GDM1 (cell line): ENCODE results near the gene MAPK8IP2.
"Not testable (repeated sequence)": the region's sequence is repeated elsewhere in the genome, so short reads cannot be mapped to it uniquely, and the experiment has no call there.

Experiments used
- DNase-seq: peaks from one replicate; lab custom pipeline; 2025; lab: John Stamatoyannopoulos, UW

Gene MAPK8IP2

DNA sequence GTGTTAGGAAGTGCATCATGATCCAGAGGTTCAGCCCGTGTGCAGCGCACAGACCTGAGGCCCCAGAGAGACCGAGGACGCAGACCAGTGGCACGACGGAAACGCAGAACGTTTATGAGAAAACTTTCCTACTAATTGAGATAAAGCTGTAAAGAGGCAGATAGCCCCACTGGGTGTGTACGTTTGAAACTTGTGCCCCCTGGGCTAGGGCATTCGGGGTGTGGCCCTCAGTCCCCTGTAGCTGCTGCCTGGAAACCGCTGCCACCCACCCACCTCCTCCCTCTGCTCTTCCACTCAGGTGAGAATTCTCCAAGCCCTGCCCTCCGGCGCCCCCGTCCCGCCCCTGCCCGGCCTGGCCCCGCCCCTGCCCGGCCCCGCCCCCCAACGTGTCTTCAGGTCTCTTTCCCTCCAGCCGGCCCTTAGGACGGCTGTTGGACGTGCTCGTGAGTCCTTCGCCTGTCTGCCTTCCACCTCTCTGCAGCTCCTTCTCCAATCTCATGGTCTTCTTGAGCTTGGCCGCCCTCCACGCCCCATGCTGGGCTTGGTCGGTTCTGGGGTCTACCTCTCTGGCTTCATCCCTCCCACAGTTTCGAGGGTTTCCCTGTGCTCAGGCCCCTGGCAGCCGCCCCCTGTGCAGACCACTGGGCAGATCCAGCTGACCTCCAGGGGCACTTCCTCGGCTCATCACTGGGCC, 12.1 kb downstream of the MAPK8IP2 start:
- DNase-seq: no peak

DNA sequence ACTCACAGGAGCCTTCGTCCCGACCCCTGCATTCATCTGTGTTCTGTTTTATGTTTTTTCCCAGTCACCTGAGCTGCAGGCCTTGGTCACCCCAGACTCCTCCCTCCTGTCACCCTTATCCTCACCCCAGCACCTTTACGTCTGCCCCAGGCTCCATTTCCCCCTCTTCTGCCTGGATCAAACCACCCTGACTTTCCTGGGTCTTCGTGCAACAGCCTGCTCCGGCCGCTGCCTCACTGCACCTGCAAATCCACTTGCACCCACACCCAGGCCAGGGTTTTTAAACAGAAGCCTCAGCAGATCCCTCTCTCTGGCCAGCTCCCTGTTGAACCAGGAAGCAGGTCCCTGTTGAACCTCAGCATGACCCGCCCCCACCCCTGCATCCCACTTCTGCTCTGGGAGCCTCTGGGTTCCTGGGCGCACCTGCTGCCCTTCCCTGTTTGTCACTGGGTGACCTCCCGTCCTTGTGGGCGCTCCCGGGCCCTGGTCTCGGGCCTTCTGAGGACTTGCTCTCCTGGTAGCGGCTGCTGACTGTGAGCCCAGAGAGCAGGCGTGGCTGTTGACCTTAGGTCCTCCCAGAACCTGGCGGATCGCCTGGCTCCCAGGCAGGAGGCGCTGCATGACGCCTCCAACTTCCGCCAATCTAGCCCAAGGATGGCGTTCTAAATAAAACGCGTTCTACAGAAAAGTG, 12.8 kb downstream of the MAPK8IP2 start:
- DNase-seq: no peak

DNA sequence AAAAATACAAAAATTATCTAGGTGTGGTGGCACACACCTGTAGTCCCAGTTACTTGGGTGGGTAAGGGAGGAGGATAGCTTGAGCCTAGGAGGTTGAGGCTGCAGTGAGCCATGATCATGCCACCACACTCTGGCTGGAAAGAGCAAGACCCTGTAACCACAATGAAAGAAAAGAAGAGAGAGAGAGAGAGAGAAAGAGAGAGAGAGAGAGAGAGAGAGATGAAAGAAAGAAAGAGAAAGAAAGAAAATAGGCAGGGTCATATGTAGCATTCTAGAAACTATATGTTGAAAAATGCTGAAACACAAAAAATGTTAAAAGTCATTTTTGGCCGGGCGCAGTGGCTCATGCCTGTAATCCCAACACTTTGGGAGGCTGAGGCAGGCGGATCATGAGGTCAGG, 13.7 kb downstream of the MAPK8IP2 start:
- not testable (repeated sequence) for DNase-seq

DNA sequence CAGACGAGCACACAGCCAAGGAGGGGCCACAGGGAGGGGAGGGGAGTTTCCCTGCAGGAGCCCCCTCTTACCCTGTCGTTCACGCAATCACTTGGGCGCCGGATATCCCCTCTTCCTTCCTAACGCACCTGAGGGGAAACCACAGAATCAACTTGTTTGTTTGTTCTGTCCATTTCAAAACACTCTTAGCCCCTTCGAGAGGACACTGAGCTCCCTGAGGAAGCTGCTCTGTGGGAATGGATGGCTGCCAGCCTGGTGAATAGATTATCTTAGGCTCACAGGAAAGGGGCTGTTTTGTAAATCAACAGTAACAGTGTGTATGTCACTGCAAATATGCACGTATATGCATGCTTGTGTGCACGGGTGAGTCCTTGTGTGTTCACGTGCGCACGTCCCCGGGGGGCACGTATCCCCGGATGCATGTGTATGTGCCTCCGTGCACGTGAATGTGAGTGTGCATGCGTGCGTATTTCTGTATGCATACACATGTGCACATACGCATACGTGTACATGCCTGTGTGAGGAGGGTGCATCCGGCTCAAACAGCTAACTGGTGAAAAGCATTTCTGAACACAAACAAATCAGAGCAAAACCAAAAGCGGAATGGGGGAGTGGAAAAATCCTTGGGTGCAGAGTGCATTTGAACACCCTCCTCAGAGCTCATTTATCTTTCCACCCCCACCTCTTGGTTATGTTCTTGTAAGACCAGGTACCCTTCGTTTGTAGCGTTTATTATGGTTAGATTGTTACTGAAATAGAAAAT, 20.2 kb downstream of the MAPK8IP2 start:
- DNase-seq: peak; percentile 74

DNA sequence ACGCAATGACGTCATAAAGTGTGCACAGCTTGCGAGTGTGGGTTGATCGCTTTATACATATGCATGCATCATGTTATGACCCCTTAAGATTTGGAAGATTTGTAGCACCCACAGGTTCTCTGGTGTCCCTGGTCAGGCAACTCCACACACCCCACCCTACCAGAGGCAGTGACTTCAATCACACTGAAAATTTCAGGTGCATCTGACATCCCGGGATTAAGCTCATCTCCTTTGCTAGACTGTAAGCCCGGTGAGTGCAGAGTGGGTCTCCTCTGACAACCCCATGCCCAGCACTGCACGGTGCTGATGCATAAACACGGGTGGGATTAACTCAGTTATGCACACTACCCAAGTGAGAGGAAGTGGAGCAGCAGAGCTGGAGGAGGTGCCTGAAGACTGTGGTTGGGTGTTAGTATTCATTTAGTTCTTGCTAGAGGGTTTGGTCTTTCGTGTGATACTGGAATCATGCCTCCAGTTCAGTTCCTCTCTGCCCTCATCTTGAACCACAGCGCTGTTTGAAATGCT, 20.8 kb downstream of the MAPK8IP2 start:
- DNase-seq: peak; percentile 61

DNA sequence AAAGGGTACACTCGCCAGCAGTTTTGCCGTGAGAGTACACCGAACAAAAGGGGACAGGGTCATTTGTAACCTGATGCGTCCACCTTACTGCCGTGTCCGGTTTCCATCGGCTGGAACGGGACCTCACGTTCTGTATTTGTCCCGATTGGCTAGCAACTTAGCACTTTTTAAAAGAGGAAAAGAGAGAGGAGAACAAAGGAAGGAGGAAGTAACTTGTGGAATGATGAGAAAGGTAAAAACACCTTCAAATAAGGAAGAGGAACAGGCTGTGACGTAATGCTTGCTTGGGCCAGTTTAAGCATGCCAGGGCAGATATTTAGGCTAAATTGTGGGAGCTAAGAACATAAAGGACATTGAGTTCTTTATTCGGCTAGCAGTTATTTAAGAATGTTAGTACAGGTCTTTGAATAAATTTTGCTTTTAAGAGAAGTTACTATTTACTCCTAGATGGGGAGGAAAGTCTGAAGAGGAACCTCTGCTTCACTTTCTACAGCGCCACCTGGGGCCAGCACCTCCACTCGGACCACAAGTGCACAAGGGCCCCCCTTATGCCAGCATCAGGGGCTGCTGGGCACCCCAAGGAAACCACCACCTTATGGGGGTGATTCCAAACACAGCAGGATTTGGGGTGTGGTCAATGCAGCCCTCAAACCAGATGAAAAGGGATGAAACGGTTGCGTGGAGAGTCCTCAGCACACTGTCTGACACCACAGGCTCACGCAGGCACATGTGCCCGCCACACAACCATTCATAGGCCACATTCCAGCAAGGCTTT, 21.5 kb downstream of the MAPK8IP2 start:
- DNase-seq: no peak

DNA sequence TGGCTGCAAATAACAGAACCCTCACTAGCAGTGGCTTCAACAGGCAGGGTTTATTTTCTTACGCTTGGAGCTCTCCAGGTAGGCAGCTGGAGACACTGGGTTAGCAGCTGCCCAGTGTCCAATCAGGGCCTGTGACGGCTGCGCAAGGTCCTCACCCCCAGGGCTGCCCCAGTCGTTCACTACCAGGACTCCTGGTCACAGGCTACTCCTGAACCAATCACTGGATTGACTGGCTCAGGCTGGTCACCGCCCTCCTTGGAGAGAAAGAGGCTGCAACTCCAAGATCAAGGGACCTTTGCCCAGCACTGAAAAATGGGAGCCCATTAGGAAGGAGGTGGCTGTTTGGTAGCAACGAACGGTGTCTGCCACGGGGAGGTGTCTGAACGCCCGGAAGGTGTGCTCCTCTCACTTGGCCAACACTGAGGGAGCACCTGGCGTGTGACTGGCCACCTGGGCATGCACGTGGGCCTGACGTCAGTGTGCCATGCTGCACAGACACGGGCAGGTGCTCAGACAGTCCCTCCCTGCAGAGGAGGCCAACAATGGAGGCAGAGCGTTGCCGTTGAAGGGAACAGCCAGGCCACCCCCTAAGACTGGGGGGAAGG, 22.2 kb downstream of the MAPK8IP2 start:
- DNase-seq: no peak

DNA sequence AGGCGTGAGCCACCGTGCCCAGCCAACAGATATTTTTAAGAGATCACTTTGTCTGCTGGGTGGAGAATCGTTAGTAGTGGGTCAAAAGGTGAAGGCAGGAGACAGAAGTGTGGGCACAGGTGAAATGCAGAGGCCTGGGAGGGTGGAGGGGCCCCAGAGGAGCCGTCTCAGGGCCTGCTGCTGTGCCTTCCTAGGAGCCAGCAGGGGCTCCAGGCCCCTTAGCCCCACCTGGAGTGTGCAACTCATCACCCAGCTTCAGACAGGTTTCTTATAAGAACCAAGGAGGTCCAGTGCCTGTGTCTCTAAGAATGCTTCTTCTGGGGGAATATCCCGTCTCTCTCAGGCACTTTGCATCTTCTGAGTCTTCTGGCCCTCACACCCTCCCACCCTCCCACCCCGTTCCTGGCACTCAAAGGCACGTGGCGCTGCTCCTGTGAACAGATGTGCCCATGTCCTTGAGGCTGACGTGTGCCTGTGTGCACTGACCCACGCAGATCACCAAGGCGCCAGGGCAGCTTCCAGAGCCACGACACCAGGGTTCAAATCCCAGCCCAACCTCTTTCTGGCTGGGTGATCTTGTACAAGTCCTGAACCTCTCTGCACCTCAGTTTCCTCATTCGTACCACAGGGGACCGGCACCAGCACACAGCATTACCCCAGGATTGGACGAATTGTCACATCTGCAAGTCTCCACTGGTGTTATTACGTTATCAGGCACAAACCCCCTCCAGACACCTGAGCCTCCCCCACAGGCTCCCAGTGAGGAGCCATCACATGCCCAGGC, 23.9 kb downstream of the MAPK8IP2 start:
- DNase-seq: no peak

DNA sequence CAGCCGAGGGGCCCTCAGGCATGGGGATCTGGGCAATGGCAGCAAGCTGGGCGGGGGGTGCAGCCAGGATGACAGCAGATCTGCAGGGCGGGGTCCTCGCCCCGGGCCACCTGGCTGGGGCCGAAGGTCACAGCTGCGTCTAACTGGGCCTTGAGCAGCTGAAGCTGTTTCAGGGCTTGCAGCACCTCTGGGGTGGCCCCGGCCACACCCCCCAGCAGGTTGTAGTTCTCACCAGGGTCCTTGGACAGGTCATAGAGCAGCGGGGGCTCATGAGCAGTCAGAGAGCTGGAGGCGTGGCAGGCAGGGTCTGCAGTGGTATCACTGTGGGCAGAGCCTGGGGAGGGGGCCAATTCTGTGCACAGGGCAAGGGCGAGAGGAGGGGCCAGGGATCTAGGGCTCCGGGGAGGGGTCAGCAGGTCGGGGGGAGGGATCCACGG, 24.6 kb downstream of the MAPK8IP2 start:
- DNase-seq: no peak

DNA sequence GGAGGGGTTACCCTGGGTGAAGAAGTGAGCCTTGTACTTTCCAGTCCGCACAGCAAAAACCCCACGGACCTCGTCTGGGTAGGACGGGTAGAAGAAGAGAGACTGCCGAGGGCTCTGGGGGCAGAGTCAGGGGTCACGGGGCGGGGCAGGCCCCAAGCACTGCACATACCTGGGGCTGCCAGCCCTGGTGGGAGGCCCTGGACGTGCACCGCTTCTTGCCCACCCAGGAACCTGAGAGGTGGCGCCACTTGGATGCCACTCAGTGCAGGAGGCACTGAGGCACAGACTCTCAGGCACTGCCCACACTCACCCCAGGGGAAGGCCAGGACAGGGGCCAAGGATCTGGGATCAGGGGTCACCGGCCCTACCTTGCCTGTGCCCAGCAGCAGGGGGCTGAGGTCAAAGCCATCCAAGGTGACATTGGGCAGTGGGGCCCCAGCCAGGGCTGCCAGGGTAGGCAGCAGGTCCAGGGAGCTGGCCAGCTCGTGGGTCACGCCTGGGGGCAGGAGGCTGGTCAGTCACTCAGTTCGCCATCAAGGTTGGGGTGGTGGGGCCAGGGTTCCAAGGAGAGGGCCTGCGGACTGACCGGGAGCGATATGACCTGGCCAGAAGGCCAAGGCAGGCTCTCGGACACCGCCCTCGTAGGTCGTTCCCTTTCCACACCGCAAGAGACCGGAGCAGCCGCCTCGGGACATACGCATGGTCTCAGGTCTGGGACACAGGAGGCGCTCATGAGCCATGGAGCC, 25.1 kb downstream of the MAPK8IP2 start:
- DNase-seq: no peak

DNA sequence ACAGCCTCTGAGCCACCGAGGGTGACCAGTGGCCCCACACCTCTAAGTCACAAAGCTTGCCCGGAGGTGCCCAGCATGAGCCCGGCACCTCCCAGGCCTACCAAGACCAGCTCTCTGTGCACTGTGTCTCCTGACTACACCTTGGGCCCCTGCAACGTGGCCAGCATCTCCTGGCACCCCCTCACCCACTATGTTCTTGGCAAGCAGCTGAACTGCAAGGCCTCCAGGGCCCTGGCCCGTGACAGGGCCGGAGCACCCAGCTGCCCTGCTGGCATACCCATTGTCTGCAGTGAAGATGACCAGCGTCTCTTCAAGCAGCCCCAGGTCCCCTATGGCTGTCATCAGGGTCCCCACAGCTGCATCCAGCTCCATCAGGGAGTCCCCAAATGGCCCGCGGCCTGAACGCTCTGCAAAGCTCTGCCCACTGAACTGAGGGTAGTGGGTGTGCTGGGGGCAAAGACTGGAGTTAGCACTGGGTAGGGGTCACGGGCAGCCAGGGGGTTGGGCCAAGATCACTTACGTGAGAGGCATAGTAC, 25.8 kb downstream of the MAPK8IP2 start:
- no peak for DNase-seq

DNA sequence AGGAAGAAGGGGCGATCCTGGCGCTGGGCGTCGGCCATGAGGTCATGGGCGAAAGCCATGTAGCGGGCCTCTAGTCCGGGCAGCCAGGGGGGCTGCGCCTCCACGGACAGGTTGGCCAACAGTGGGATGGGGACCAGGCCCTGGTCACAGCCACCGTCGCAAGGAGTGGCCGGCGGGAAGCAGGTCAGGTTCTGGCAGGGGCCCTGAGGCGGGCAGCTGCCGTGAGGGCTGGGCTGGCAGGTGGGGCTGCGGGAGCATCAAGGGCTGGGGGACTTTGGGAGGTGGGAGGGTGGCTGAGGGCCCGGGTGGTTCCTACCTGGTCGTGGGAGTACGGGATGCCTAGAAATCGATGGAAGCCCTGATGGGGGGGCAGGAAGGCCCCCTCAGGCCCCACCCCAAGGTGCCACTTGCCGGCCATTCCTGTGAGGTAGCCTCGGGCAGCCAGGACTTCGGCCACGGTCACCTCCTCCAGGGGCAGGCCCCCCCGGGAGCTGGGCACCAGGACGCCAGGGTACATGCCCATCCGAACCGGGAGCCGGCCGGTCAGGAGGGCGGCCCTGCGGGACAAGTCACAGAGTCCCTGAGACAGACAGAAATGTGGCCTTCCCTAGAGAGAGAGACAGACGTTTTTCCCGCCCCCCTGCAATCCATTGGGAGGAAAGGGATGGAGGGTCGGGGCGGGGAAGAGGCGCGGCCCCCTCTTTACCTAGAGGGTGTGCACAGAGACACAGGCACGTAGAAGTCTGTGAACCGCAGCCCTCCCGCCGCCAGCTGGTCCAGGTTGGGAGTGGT, 26.5 kb downstream of the MAPK8IP2 start:
- DNase-seq: no peak

DNA sequence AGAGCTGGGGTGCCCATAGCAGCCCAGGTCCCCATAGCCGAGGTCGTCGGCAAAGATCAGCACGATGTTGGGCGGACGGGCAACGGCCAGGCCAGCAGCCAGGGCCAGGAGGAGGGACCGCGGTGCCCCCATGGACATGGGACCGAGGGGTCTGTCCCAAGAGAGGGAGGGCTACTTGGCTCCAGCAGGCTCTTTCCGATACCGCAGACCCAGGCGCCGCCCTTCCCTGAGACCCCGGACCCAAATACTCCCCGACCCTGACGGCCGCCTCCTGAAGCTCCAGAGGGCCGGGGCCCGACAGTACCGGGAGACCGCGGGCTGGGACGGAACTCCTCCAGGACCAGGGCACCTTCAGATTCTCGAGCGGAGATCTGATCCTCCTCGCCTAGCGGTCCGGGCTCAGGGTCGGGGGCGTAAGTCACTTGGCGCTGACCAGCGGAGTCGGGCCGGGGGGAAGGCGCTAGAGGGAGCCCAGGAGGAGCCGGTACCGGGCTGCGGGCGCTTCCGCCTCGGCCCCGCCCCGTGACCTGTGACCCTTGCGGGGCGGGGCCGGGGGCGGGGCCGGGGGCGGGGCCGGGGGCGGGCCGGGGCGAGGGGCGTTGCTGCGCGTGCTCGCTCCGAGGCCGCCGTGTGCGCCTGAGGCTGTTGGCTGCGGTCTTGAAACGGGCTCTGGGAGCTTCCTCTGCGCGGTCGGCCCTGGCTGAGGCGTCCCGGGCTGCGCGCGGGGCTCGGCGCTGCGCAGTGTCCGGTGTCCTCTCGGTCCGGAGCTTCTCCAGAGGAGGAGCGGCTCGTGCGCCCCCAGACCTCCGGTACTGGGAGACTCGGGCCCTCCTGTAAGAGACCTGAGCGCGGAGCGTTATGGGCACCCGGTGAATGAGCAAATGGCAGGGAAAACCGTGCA, 27.3 kb downstream of the MAPK8IP2 start, which contains the start of gene ARSA:
ARSA (minus strand) TSS at position 511 of the 901 bp plus-strand sequence; CDS start at position 138, 373 bp downstream.
- peak; percentile 71 for DNase-seq

DNA sequence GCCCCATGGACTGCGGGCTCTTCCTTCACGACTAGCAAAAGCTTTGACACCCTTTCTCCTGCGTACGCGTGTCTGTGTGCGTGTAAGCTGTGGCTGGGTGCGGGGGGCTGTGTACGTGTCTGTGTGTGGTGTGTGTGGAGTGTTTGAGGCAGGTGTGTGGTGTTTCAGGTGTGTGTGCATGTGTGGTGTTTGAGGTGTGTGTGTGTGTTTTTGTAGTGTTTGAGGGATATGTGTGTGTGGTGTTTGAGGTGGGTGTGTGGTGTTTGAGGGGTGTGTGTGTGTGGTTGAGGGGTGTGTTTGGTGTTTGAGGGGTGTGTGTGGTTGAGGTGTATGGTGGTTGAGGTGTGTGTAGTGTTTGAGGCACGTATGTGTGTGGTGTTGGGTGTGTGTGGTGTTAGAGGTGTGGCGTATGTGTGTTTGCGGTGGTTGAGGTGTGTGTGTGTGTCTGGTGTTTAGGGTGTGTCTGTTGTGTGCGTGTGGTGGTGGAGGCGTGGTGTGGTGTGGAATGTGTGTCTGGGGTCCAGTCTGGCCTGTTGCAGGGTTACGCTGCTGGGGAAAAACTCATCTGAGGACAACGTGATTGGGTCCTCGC, 28.0 kb downstream of the MAPK8IP2 start:
- DNase-seq: no peak

DNA sequence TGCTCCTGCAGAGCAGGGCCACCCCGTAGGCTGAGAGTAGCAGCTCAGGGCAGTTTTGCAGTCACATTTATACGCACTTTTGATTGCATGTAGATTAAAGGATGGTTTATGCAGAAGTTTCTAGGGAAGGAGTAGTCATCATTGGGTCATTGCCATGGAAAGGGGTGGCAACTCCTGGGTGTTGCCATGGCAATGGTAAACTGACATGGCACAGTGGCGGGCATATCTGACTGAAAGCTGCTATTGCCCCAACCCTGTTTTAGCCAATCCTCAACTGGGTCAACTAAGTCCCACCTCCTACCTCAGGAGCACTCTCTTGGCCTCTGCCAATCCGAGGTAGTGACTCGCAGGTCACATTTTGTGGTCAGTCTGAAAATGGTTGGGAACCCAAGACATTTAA, 29.8 kb downstream of the MAPK8IP2 start:
- DNase-seq: no peak

DNA sequence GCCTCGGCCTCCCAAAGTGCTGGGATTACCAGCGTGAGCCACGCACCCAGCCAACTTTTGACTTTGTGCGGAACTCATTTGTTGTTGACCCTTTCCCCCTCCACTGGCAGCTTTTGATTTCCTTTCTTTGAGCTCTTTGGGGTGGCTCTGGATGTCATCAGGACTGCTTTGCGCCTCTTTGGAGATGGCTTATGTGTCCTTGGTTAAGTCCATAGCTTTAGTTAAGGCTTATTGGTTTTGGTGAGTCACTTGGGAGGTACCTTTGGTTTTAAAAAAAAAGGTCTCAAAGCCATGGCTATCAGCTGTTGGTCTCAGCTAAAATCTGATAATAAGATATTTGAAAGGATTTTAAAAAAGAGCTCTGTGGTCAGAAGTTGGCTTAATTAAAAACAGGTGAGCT, 32.5 kb downstream of the MAPK8IP2 start:
- no peak for DNase-seq

DNA sequence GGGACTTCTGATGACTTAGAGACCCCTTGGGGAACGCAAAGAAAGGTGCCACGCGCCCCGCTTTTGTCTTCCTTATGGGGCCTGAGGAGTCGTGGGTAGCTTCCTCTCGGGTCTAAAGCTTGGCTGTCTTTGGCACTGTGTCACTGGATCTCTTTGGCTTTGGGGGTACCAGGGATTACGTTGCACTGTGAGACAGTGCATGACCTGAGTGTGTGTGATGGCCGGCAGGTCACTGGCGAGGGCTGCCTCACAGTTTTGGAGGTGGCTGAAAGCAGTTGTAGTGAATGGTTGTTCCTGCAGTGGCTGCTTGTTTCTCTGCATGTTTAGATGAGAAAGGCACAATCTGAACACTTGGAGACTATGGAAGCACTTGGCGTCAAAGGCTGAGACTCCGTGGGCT, 33.2 kb downstream of the MAPK8IP2 start:
- DNase-seq: no peak
